Muscle layer of colon (tissue), 2 donors: ENCODE results near the gene SUSD2.
"Not testable (repeated sequence)": the region's sequence is repeated elsewhere in the genome, so short reads cannot be mapped to it uniquely, and the experiment has no call there.

Source experiments
- H3K27ac ChIP-seq: one replicate; pipeline ENCODE4 v1.7.0; 2013; ENCODE audit warnings: low read depth, mild to moderate bottlenecking, low read length, moderate library complexity
- H3K27me3 ChIP-seq, 2 donors: one replicate each; pipeline ENCODE4 v1.7.0; 2013; ENCODE audit warnings: low read length in 2 of 2, mild to moderate bottlenecking in 2 of 2; ENCODE audit not compliant: insufficient read depth in 2 of 2, control insufficient read depth in 1 of 2
- H3K36me3 ChIP-seq: one replicate; pipeline ENCODE4 v1.7.0; 2013; ENCODE audit warnings: mild to moderate bottlenecking, low read length; ENCODE audit not compliant: insufficient read depth
- H3K4me1 ChIP-seq: one replicate; pipeline ENCODE4 v1.7.0; 2013; ENCODE audit warnings: mild to moderate bottlenecking, low read length; ENCODE audit not compliant: insufficient read depth
- H3K4me3 ChIP-seq, 2 donors: one replicate each; pipeline ENCODE4 v1.7.0; 2013; ENCODE audit warnings: low read length in 2 of 2, low read depth in 1 of 2, mild to moderate bottlenecking in 1 of 2, moderate library complexity in 1 of 2
- H3K9ac ChIP-seq: one replicate; pipeline ENCODE4 v1.7.0; 2013; ENCODE audit warnings: low read length
- H3K9me3 ChIP-seq: one replicate; pipeline ENCODE4 v1.7.0; 2013; ENCODE audit warnings: mild to moderate bottlenecking, low read length
- donor health status: abdominal sarcoma.
- donor health status: Adenocarcinoma of cecum.

Gene SUSD2

DNA sequence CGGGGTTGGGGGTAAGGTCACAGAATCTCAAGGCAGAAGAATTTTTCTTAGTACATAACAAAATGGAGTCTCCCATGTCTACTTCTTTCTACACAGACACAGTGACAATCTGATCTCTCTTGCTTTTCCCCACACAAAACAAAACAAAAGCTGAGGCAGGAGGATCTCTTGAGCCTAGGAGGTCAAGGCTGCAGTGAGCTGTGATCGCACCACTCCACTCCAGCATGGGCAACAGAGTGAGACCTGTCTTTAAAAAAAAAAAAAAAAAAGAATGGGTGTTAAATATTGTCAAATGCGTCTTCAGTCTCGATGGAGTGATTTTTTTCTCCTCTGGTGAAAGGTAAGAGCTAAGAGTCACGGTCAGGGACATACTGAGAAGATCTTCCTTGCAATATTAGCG, 30.4 kb downstream of the SUSD2 start:
- H3K4me1 ChIP-seq, result not testable (repeated sequence)

DNA sequence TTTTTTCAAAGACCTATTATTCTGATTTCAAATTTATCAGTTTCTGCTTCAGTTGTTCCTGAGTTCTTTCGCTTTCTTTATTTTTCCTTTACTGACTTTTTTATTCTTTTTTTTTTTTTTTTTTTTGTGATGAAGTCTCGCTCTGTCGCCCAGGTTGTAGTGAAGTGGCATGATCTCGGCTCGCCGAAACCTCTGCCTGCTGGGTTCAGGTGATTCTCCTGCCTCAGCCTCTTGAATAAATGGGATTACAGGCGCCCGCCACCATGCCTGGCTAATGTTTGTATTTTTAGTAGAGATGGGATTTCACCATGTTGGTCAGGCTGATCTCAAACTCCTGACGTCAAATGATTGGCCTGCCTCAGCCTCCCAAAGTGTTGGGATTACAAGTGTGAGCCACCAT, 31.8 kb downstream of the SUSD2 start:
- not testable (repeated sequence) for H3K36me3 ChIP-seq, H3K27me3 ChIP-seq, H3K4me3 ChIP-seq, H3K27ac ChIP-seq, H3K4me1 ChIP-seq, H3K9me3 ChIP-seq, H3K9ac ChIP-seq

More for the DNA sequence above, 30.4 kb downstream of the SUSD2 start:
- H3K36me3 ChIP-seq, H3K9me3 ChIP-seq, H3K4me3 ChIP-seq, H3K9ac ChIP-seq, H3K27ac ChIP-seq, H3K27me3 ChIP-seq: not testable (repeated sequence)

DNA sequence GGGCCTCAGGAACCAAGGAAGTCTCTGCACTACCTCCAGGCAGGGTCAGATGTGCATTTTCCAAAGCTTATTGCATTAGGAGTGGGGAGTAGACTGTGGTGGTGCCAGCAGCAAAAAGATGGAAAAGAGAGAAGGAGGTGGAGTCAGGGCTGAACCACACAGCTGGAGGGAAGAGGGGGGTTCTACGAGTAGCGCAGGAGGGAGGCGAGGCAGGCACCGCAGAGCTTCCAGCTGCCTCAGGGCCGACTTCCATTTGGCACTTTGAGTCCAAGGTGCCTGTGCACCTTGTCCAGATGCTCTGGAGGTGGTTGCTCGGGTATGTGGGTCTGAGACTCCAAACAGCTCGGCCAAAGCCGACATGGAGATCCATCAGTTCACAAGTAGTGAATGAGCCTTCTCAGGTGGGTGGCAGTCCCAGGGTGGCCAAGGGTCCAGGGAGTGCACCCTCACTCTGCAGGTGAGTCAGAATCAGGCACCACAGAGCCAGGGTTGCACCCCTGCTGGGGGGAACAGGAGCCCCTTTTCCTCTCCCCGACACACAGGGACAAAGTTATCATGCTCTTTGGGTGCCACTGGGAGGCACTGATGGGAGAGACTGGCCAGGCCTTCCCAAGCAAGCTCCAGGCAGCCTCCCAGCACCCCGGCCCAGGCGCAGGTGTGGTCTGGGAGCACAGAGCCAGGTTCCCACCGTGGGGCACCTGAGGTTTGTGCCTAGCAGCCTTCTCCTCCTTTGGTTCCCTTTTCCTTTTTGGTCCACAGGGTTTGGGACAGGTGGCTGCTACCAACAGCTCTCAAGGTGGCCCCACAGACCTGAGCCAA, 33.4 kb downstream of the SUSD2 start:
- no peak overlapping the region for H3K4me3 ChIP-seq

DNA sequence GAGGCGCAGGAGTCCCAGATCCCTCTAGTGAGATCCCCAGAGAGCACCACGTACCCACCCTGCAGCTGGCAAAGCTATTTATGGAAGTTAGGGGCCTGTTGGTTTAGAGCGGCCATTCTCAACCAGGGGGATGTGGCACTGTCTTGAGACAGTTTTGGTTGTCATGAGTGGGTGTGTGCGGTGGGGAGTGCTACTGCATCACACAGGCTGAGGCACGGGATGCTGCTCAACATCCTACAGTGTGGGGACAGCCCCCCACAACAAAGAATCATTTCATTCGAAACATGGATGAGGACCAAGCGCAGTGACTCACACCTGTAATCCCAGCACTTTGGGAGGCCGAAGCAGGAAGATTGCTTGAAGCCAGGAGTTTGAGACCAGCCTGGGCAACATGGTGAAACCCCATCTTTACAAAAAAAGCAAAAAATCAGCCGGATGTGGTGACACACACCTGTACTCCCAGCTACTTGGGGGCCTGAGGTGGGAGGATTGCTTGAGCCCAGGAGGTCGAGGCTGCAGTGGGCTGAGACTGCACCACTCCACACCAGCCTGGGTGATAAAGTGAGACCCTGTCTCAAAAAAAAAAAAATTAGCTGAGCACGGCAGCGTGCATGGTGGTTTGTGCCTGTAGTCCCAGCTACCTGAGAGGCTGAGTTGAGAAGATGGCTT, 35.4 kb downstream of the SUSD2 start:
- Histone ChIP-seq H3K27ac (no peak overlapping the region), H3K4me3 (no peak overlapping the region), H3K9me3 (no peaks in the 10 kb centered on the region), H3K36me3 (no peaks in the 10 kb centered on the region), H3K27me3 (no peaks in the 10 kb centered on the region), H3K4me1 (no peaks in the 10 kb centered on the region), H3K9ac (no peak overlapping the region)

More for the DNA sequence above, 33.4 kb downstream of the SUSD2 start:
- H3K4me1 ChIP-seq, result no peaks in the 10 kb centered on the region
- H3K9ac ChIP-seq, result no peak overlapping the region
- H3K27ac ChIP-seq, result no peak overlapping the region
- H3K36me3 ChIP-seq, result no peaks in the 10 kb centered on the region
- H3K27me3 ChIP-seq, result no peaks in the 10 kb centered on the region
- H3K9me3 ChIP-seq, result no peaks in the 10 kb centered on the region

DNA sequence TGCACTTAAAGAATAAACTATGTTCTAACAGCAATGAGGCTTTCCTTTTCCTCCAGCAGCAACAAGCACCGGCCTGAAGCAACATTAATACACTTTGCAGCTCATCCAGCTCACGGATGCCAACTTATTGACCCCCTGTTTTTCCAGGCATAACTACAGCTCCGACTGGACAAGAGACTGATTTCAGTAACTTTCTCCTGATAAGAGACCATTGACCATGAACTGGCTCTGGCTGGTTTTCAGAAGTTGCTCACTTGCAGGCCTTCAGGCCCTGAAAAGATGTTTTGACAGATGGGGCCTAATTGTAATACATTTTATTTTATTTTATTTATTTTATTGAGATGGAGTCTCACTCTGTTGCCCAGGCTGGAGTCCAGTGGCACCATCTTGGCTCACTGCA, 36.1 kb downstream of the SUSD2 start:
- Histone ChIP-seq H3K27ac (no peak overlapping the region), H3K4me1 (no peaks in the 10 kb centered on the region), H3K4me3 (no peak overlapping the region), H3K9me3 (no peaks in the 10 kb centered on the region), H3K9ac (no peak overlapping the region), H3K36me3 (no peaks in the 10 kb centered on the region), H3K27me3 (no peaks in the 10 kb centered on the region)

DNA sequence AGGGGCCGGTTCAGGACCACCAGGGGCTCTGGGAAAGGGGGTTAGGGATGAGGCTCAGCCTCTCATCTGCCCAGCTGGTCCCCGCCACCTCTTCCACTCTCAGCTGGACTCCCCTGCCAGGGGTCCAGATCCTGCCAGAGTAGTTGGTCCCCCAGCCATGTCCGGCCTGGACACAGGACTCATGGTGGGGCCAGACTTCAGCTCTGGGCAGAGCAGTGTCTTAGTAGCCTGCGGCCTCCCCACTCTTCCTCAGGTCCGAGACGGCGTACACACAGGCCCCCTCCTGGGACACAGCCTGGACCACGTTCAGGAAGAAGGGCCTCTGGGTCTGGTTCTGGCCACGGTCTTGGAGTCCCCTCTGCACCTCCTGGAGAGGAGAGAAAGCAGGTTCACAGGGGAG, 38.5 kb downstream of the SUSD2 start:
- no peaks in the 10 kb centered on the region for H3K36me3 ChIP-seq
- H3K27me3 ChIP-seq, result no peaks in the 10 kb centered on the region

DNA sequence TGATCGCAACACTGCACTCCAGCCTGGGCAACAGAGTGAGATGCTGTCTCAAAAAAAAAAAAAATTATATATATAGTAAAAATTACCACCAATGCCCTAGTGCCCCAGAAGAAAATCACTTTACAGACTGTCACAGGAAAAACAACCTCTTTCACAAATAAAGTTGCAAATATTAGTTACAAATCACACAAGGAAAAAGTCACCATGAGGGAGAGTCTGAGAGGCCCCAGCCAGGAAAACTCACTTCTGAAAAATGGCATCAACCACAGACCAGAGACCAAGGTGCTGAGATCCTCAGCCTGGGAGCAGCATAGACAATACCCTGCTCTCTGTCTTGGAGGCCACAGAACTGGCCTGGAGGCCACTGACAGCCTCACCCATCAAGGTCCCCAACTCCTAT, 43.2 kb downstream of the SUSD2 start:
- Histone ChIP-seq H3K27ac (no peak overlapping the region), H3K36me3 (no peaks in the 10 kb centered on the region), H3K9ac (no peak overlapping the region), H3K27me3 (no peaks in the 10 kb centered on the region), H3K9me3 (no peaks in the 10 kb centered on the region), H3K4me3 (no peak overlapping the region), H3K4me1 (no peaks in the 10 kb centered on the region)

More for the DNA sequence above, 38.5 kb downstream of the SUSD2 start:
- no peaks in the 10 kb centered on the region for H3K9me3 ChIP-seq
- H3K27ac ChIP-seq, result no peak overlapping the region
- H3K4me1 ChIP-seq, result no peaks in the 10 kb centered on the region
- no peak overlapping the region for H3K4me3 ChIP-seq
- no peak overlapping the region for H3K9ac ChIP-seq

DNA sequence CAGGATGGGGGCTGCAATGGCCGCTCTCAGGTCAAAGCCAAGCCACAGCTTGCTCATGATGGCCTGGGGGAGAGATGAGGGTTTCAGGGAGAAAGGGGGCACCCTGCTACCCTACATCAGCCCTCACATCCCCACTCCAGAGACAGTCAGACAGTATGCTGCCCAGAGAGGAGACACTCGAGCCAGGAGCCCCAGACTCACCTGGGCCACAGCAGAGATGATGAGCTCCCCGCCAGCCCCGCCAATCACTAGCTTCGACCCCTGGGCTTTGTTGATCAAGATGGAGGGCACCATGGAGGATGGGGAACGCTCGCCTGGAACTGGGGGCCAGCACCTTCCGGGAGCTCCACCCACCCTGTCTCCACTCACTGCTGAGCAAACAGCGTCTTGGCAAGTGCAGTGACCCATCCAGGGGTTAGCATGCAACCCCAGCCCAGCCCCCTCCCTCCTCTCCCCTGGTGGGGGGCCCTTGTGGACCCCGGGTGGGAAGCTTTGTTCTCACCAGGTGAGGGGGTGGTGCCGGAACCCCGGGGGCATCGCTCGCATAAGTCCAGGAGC, 43.8 kb downstream of the SUSD2 start:
- Histone ChIP-seq H3K36me3 (no peaks in the 10 kb centered on the region), H3K4me3 (no peak overlapping the region), H3K9ac (no peak overlapping the region), H3K27ac (no peak overlapping the region), H3K27me3 (no peaks in the 10 kb centered on the region), H3K9me3 (no peaks in the 10 kb centered on the region), H3K4me1 (no peaks in the 10 kb centered on the region)

GRCh38 chr22:24225951-24226350, 44.7 kb downstream of the SUSD2 start:
- H3K9me3 ChIP-seq, result no peaks in the 10 kb centered on the region

DNA sequence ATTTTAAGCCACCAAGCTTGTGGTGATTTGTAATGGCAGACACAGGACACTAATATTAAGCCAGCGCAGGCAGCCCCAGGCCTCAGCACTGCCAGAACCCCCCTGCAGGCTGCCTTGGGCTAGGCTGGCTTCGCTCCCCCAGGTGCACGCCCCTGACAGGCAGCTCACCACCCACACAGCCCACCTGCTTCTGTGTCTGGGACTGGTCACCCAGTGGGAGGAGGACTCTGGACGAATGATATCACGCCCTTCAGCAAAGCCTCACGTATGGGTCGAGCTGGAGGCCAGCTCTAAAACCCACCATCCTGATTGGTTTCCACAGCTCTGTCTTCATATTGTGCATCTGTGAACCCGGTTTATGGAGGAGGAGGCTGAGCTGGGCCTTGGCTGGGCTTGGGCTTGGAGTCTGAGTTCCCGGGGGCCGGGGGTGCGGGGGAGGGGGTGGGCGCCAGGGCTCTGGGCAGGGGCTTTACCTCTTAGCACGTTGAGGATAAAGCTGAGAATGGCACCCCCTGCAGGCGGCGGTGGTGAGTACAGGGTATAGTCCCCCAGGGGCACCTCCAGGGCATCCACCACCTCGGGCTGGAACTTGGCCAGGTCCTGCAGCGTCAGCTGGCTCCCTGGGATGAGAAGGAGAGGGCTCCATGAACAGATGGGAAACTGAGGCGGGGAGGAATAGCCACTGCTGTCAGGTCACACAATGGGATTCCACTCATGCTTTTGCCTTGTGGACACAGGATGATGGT, 49.8 kb downstream of the SUSD2 start:
- H3K4me3 ChIP-seq, result no peak overlapping the region
- no peak overlapping the region for H3K27ac ChIP-seq

More at GRCh38 chr22:24225951-24226350, 44.7 kb downstream of the SUSD2 start:
- Histone ChIP-seq H3K4me1 (no peaks in the 10 kb centered on the region), H3K36me3 (no peaks in the 10 kb centered on the region), H3K27ac (no peak overlapping the region), H3K9ac (no peak overlapping the region), H3K4me3 (no peak overlapping the region), H3K27me3 (no peaks in the 10 kb centered on the region)

DNA sequence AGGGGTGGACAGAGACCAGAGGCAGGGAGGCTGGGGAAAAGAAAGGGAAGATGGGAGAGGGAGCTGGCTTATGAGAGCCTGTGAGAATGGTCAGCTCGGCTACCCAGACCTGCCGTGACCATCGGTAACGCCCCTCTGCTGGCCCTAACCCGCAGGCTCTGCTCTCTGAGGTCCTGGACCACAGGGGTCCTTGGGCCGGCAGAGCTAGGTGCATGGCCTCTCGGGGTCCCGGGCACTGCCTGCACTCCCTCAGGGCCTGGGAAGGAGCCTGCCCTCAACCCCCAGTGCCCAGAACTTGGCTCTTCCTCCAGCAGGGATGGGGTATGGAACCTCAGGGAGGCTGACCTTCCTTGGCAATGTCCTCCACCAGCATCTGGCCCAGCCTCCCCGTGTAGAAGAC, 50.4 kb downstream of the SUSD2 start:
- no peak overlapping the region for H3K9ac ChIP-seq
- no peak overlapping the region for H3K4me3 ChIP-seq
- H3K9me3 ChIP-seq, result no peaks in the 10 kb centered on the region
- no peaks in the 10 kb centered on the region for H3K36me3 ChIP-seq
- no peaks in the 10 kb centered on the region for H3K27me3 ChIP-seq
- H3K4me1 ChIP-seq, result no peaks in the 10 kb centered on the region
- H3K27ac ChIP-seq, result no peak overlapping the region

More for the DNA sequence above, 49.8 kb downstream of the SUSD2 start:
- Histone ChIP-seq H3K27me3 (no peaks in the 10 kb centered on the region), H3K9ac (no peak overlapping the region), H3K9me3 (no peaks in the 10 kb centered on the region), H3K4me1 (no peaks in the 10 kb centered on the region), H3K36me3 (no peaks in the 10 kb centered on the region)
